GM13977 (cell line): Measurements from ENCODE around the gene CSTA.

Experiments
- DNase-seq: peaks from one replicate; pipeline ENCODE4 v3.0.0; 2012; ENCODE audit warnings: low spot score
- in situ Hi-C: fragments of 300-500 bp; cut with MboI; formaldehyde crosslinking; loops from one replicate; pipeline ENCODE4 v1.12.0; 2022; ENCODE audit warnings: low sequenced_read_pairs, low pct_unique_long_range_greater_than_20kb, mixed read lengths, inconsistent platforms; ENCODE audit not compliant: unreplicated experiment
- TF ChIP-seq, protein P1 (sequence below): IDR thresholded peaks from 2 replicates; pipeline ENCODE4 v1.5.1; 2012; ENCODE audit warnings: mild to moderate bottlenecking, control low read depth; ENCODE audit not compliant: insufficient read depth; ENCODE audit errors: extremely low read depth, missing control alignments

CSTA gene

GRCh38 chr3:122298239-122298638 lies 26.8 kb upstream of the CSTA start:
- TF ChIP-seq, protein P1, sequence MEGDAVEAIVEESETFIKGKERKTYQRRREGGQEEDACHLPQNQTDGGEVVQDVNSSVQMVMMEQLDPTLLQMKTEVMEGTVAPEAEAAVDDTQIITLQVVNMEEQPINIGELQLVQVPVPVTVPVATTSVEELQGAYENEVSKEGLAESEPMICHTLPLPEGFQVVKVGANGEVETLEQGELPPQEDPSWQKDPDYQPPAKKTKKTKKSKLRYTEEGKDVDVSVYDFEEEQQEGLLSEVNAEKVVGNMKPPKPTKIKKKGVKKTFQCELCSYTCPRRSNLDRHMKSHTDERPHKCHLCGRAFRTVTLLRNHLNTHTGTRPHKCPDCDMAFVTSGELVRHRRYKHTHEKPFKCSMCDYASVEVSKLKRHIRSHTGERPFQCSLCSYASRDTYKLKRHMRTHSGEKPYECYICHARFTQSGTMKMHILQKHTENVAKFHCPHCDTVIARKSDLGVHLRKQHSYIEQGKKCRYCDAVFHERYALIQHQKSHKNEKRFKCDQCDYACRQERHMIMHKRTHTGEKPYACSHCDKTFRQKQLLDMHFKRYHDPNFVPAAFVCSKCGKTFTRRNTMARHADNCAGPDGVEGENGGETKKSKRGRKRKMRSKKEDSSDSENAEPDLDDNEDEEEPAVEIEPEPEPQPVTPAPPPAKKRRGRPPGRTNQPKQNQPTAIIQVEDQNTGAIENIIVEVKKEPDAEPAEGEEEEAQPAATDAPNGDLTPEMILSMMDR, result peak; percentile 34
- in situ Hi-C loops, result no loop called here
- peak; percentile 47 for DNase-seq

DNA sequence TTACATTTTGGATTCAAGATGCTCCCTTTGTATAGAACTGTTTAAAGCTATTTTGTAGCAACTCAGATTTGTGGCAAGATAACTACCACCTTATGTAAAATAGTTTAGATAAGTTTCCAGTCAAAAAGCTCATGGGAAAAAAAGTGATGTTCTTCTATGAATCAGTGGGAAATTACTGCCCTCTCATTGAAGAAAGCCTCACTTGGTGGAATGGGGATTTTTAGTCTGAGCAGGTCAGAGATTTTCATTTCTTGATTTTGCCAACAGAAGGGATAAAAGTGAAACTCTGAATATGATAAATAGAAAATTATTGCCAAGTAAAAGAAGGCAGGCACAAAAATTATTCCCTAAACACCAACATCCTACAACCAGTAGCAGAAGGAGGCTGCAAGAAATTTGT lies 25.8 kb upstream of the CSTA start:
- no peak for DNase-seq
- in situ Hi-C loops, result no loop called here
- TF ChIP-seq, protein P1, result no peak

- no peak for DNase-seq
- TF ChIP-seq, protein P1, result peak; percentile 66
- in situ Hi-C loops, result no loop called here
These were observed 25.1 kb upstream of the CSTA start for GRCh38 chr3:122299872-122300460.

- in situ Hi-C loops, result no loop called here
- DNase-seq, result no peak
These were observed 24.0 kb upstream of the CSTA start for GRCh38 chr3:122301063-122301462.

GRCh38 chr3:122305818-122306621 lies 19.0 kb upstream of the CSTA start:
- in situ Hi-C loops, result no loop called here
- TF ChIP-seq, protein P1, result peak; percentile 41
- no peak for DNase-seq

More at GRCh38 chr3:122301063-122301462, 24.0 kb upstream of the CSTA start:
- TF ChIP-seq, protein P1, result no peak

DNA sequence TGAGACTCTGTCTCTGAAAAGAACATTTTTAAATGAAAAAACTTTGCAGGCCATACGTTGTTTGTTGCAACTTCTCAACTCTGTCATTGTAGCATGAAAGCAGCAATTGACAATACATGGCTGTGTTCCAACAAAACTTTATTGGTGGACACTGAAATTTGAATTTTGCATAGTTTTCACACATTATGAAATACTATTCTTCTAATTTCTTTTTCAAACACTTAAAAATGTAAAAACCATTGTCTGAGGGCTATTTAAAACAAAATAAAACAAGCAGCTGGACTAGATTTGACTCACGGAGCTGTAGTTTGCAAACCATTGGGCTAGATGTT lies 18.5 kb upstream of the CSTA start:
- in situ Hi-C loops, result no loop called here
- DNase-seq, result no peak
- TF ChIP-seq, protein P1, result no peak
